HS-5 (cell line): ENCODE results near the gene LCE1C.

Source experiments
- DNase-seq: peaks from one replicate; pipeline ENCODE4 v3.0.0-alpha.2; 2012; ENCODE audit warnings: low read depth

LCE1C gene

DNA sequence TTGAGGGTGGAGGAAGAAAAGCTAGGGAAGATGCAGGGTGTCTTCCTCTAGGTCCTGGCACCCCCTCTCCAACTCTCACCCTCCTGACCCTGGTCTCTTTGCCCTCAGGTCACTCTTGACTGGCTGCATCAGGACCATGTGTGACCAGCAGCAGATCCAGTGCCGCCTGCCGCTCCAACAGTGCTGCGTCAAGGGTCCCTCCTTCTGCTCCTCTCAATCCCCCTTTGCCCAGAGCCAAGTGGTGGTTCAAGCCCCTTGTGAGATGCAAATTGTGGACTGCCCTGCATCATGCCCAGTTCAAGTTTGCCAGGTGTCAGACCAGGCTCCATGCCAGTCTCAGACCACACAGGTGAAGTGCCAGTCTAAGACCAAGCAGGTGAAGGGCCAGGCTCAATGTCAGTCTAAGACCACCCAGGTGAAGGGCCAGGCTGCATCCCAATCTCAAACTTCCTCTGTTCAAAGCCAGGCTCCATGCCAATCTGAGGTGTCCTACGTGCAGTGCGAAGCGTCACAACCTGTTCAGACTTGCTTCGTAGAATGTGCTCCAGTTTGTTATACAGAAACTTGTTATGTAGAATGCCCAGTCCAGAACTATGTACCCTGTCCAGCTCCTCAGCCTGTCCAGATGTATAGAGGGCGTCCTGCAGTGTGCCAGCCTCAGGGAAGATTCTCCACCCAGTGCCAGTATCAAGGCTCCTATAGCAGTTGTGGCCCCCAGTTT lies 46.8 kb downstream of the LCE1C start:
- no peak for DNase-seq

DNA sequence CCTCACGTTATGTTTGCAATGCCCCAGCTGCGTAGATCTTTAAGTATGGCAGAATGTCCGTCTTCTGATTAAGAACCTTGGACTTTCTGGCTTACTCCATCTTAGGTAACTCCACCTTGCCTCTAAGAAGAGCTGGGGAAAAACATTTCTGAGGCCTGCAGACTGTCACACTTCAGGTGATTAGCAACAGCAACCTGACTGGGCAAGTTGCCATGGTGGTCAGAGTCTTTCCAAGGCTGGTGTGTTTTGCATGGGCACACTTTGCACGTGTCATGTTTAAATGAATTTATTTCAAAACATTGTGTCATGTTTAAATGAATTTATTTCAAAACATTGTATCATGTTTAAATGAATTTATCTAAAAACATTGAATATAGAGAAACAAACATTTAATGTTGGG lies 47.8 kb downstream of the LCE1C start:
- DNase-seq, result no peak

DNA sequence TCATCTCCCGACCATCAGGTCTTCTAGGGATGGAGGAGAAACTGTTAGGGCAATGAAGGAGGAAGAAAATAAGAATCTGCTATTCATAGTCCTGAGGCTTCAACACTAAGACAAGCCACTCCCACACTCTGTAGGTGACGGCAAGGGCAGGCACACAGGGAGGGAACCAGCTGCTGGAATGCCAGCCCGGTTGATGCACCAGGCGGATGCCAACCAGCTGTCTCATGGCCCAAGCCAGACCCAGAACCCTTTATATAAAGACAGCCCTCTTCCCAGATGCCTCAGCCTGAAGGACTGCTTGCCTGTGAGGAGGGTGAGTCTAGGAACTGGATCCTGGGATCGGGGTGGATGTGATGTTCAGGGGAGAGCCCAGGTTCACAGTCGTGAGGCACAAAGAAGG lies 48.7 kb downstream of the LCE1C start, which contains the start of gene KPRP:
KPRP (plus strand) TSS at position 279 of the 400 bp plus-strand sequence. CDS start 1,564 bp downstream, outside the sequence.
- no peak for DNase-seq

GRCh38 chr1:152756872-152757271 lies 49.6 kb downstream of the LCE1C start:
- DNase-seq, result no peak
